SK-N-SH (cell line): ENCODE measurements around the gene SMIM24. TPM values are rescaled to one million over a fixed set of nuclear protein-coding genes. Genes with fewer than 3 reads are reported as not detected.

ENCODE experiments used
- CTCF ChIA-PET: fragments of 300-600, 350-600 bp; formaldehyde crosslinking; extraction: SDS; loops from one replicate; lab custom pipeline; 2021; lab: Yijun Ruan, JAX
- POLR2A ChIA-PET: fragments of 350-600 bp; sonication (Branson Sonifier 250); formaldehyde crosslinking; extraction: SDS; loops from one replicate; lab custom pipeline; 2020; ENCODE audit warnings: antibody characterized with exemption, inconsistent platforms; lab: Yijun Ruan, JAX
- DNase-seq: peaks from one replicate; pipeline ENCODE4 v3.0.0; 2012
- H2AFZ ChIP-seq: fragments of 200-600 bp; sonication (generic); 2 replicates; pipeline ENCODE4 v1.8.1; 2016; ENCODE audit warnings: antibody characterized with exemption, mild to moderate bottlenecking, low read depth
- H3F3A ChIP-seq: fragments of 200-600 bp; sonication (generic); replicated peaks from 2 replicates; pipeline ENCODE3; 2016; ENCODE audit warnings: antibody characterized with exemption, mild to moderate bottlenecking; ENCODE audit not compliant: insufficient read depth
- H3K27ac ChIP-seq, 2 experiments: fragments of 200-500 bp in 1 of 2; fragments of 200-600 bp in 1 of 2; sonication (Bioruptor generic) in 1 of 2; sonication (generic), shearing (Covaris generic) in 1 of 2; 2 replicates each; pipeline versions ENCODE4 v1.5.1 to v1.6.1; 2014 to 2016; ENCODE audit warnings: low read depth in 2 of 2, inconsistent platforms in 1 of 2, low read length in 1 of 2, mild to moderate bottlenecking in 1 of 2, mixed read lengths in 1 of 2
- H3K27me3 ChIP-seq: fragments of 200-600 bp; sonication (generic), shearing (Covaris generic); 2 replicates; pipeline ENCODE4 v1.6.1; 2016; ENCODE audit warnings: mixed run types; ENCODE audit not compliant: insufficient read depth
- H3K36me3 ChIP-seq, 2 experiments: fragments of 200-500 bp in 1 of 2; fragments of 200-600 bp in 1 of 2; sonication (Bioruptor generic) in 1 of 2; sonication (generic) in 1 of 2; replicated peaks in 1 of 2; 2 replicates each; pipeline versions ENCODE3 to v1.5.1; 2014 to 2016; ENCODE audit warnings: low read length in 1 of 2, mild to moderate bottlenecking in 1 of 2; ENCODE audit not compliant: insufficient read depth in 2 of 2, control insufficient read depth in 1 of 2
- H3K4me1 ChIP-seq, 2 experiments: fragments of 200-500 bp in 1 of 2; fragments of 200-600 bp in 1 of 2; sonication (Bioruptor generic) in 1 of 2; sonication (generic), shearing (Covaris generic) in 1 of 2; 2 replicates each; pipeline versions ENCODE4 v1.5.1 to v1.6.1; 2014 to 2016; ENCODE audit warnings: low read depth in 1 of 2, low read length in 1 of 2, mixed run types in 1 of 2; ENCODE audit not compliant: insufficient read depth in 2 of 2, control insufficient read depth in 1 of 2
- H3K4me2 ChIP-seq: fragments of 200-600 bp; sonication (generic), shearing (Covaris generic); 2 replicates; pipeline ENCODE4 v1.6.1; 2017; ENCODE audit warnings: mixed run types
- H3K4me3 ChIP-seq, 2 experiments: fragments of 200-500 bp in 1 of 2; fragments of 200-600 bp in 1 of 2; sonication (Bioruptor generic) in 1 of 2; sonication (generic), shearing (Covaris generic) in 1 of 2; 2 replicates each; pipeline versions ENCODE4 v1.5.1 to v1.8.1; 2014 to 2016; ENCODE audit warnings: low read depth in 2 of 2, inconsistent platforms in 1 of 2, low read length in 1 of 2, mild to moderate bottlenecking in 1 of 2, mixed read lengths in 1 of 2, moderate library complexity in 1 of 2
- H3K79me2 ChIP-seq: fragments of 200-600 bp; sonication (generic); 2 replicates; pipeline ENCODE4 v1.8.1; 2017; ENCODE audit warnings: mild to moderate bottlenecking; ENCODE audit not compliant: insufficient read depth
- H3K9ac ChIP-seq: fragments of 200-600 bp; sonication (generic); 2 replicates; pipeline ENCODE4 v1.6.1; 2017; ENCODE audit warnings: mixed run types
- H3K9me2 ChIP-seq: fragments of 200-600 bp; sonication (generic); 2 replicates; pipeline ENCODE4 v1.6.1; 2017; ENCODE audit warnings: mixed run types
- H3K9me3 ChIP-seq: fragments of 200-600 bp; sonication (generic); 2 replicates; pipeline ENCODE4 v1.6.1; 2017; ENCODE audit warnings: mixed run types, mild to moderate bottlenecking, moderate library complexity
- H4K20me1 ChIP-seq: fragments of 200-600 bp; sonication (generic); 2 replicates; pipeline ENCODE4 v1.6.1; 2017; ENCODE audit warnings: mild to moderate bottlenecking, mixed run types; ENCODE audit not compliant: insufficient read depth
- ELF1 ChIP-seq: IDR thresholded peaks from 2 replicates; pipeline ENCODE4 v1.4.0; 2012
- EP300 ChIP-seq, 2 experiments: IDR thresholded peaks; 2 replicates each; pipeline versions ENCODE4 v1.4.0 to v1.6.1; 2012; ENCODE audit warnings: borderline replicate concordance in 1 of 2, low read depth in 1 of 2, low read length in 1 of 2
- FOXJ3 ChIP-seq: sonication (generic); formaldehyde crosslinking; IDR thresholded peaks from 2 replicates; pipeline ENCODE4 v1.5.1; 2020; ENCODE audit warnings: mild to moderate bottlenecking, missing genetic modification reagents
- GATA2 ChIP-seq: sonication (generic); formaldehyde crosslinking; IDR thresholded peaks from 2 replicates; pipeline ENCODE4 v1.5.0; 2020; ENCODE audit warnings: mild to moderate bottlenecking, missing genetic modification reagents
- JUND ChIP-seq: IDR thresholded peaks from 2 replicates; pipeline ENCODE4 v1.4.0; 2012
- NFIC ChIP-seq: IDR thresholded peaks from 2 replicates; pipeline ENCODE4 v1.4.0; 2012; ENCODE audit warnings: borderline replicate concordance
- POLR2AphosphoS5 ChIP-seq: IDR thresholded peaks from 2 replicates; pipeline ENCODE4 v1.6.1; 2012; ENCODE audit warnings: low read depth, low read length
- RAD21 ChIP-seq: IDR thresholded peaks from 2 replicates; pipeline ENCODE4 v1.6.1; 2012; ENCODE audit warnings: mild to moderate bottlenecking, low read length
- SMC3 ChIP-seq: IDR thresholded peaks from 2 replicates; pipeline ENCODE4 v1.6.1; 2012; ENCODE audit warnings: low read depth, low read length, improper control_type of control experiment
- TAF1 ChIP-seq: IDR thresholded peaks from 2 replicates; pipeline ENCODE4 v1.6.1; 2012; ENCODE audit warnings: low read depth, mild to moderate bottlenecking, low read length, moderate library complexity, borderline replicate concordance
- TEAD4 ChIP-seq: IDR thresholded peaks from 2 replicates; pipeline ENCODE4 v1.4.0; 2012; ENCODE audit warnings: mild to moderate bottlenecking, borderline replicate concordance; ENCODE audit not compliant: insufficient read depth
- YY1 ChIP-seq: IDR thresholded peaks from 2 replicates; pipeline ENCODE4 v1.4.0; 2012; ENCODE audit warnings: low read depth, mild to moderate bottlenecking
- WGBS: methylation state at CpG from one replicate; pipeline ENCODE4 v1.1.6; 2017; ENCODE audit warnings: low lambda C conversion rate; 5-methylcytosine and 5-hydroxymethylcytosine counted together
- polyA plus RNA-seq, 3 experiments: library from polyadenylated mRNA; depleted of rRNA; stranded (reverse); fragments of >200 nt; gene quantifications; 2 replicates each; pipeline ENCODE4 v1.2.3, GENCODE V29; 2012
- TF ChIP-seq, protein P1 (sequence below): IDR thresholded peaks from 2 replicates; pipeline ENCODE4 v1.4.0; 2012; ENCODE audit warnings: low read depth, borderline replicate concordance
- TF ChIP-seq, protein P2 (sequence below): fragments of 200-600 bp; sonication (generic); IDR thresholded peaks from 2 replicates; pipeline ENCODE4 v1.6.1; 2017; ENCODE audit warnings: antibody characterized with exemption, mild to moderate bottlenecking, moderate library complexity
- TF ChIP-seq, protein P3 (sequence below): IDR thresholded peaks from 2 replicates; pipeline ENCODE4; 2012

Gene SMIM24
- polyA plus RNA-seq, 1 of the 3 experiments (the other 2 are of a cell fraction), result 0.12 TPM

DNA sequence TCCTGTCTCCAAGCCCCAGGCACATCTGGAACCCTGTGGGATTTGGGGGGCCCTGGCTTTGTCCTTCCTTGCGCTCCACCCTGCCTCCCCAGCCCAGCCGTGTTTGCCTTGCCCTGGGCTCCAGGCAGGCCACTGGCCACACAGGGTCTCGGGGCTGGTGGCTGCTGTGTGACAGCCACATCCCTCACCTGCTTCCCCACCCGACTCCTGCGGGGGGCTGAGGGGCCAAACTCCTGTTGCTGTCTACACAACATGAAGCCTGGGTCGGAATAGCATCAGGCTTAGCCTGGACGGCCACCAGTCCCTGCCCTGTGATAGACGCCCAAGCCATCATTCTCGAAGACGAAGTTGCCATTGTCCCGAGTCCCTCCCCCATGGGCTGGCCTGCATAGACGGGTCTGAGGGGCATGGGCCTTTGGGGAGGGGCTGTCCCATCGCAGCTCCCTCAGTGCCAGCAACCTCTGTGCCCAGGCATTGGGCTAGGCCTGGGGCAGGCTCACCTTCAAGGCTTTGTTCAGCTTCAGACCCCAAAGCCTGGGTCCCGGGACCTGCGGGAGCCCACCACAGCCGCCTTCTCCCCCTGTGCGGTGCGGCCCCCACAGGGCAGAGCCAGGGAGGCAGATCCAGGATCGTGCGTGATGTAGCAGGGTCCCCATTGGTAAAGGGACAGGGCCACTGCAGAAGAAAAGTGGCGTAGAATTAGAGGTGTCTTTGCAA is 43.2 kb upstream of the SMIM24 start (continued):
- TF ChIP-seq POLR2AphosphoS5 (no peak), GATA2 (no peak), JUND (no peak)

DNA sequence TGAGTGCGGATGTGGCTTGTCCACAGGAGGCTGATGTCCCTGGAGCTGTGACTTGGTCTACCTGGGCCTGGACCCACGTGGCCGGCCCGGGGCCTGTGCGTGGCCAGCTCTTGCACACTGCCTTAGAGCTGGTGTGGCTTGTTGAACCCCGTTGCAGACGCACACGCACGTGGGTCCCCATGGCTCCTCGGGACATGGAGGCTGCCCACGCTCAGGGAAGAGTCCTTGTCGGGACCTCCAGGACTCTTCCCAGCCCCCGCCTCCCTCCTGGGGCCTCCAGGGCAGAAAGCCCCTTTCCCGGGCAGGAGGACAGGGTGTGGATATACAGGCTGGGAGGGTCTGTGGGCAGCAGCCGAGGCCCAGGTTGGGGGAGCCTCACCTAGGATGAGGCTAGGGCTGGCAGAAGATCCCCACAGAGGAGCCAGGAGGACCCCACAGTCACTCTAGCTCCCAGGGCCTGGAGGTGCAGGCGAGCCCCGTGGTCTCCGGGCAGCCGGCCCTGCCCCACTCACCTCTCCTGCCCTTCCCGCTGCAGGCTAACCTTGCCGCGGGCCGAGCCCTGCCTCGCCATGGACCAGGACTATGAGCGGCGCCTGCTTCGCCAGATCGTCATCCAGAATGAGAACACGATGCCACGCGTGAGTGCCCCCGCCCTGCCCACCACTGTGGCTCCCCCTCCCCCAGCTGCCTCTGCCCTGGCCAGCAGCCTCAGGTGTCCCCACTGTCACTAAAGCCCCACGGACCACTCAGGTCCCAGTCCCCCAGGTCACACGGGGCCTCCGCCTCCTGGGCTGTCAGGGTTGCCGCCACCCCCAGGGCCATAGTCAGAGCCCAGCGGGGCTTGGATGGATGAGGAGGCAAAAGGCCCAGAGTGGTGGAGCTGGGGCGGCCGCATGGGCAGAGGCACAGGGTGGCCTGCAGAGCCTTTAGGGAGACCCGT is 42.4 kb upstream of the SMIM24 start:
- Histone ChIP-seq H3F3A (no peaks in the 10 kb centered on the region), H2AFZ (no peak overlapping the region), H3K9ac (no peak overlapping the region), H3K4me2 (no peak overlapping the region), H3K4me1 (peaks cover 0 to 13% of the 10 kb centered on the region in 2 experiments; a peak in 1 of 4 replicates), H3K36me3 (peaks cover 11 to 35% of the 10 kb centered on the region in 2 experiments), H3K27me3 (no peaks in the 10 kb centered on the region), H3K9me3 (no peaks in the 10 kb centered on the region), H3K4me3 (no peak overlapping the region), H3K9me2 (no peaks in the 10 kb centered on the region), H3K79me2 (peaks cover 63% of the 10 kb centered on the region), H3K27ac (no peak overlapping the region), H4K20me1 (peaks cover 61% of the 10 kb centered on the region)
- 96% methylated on average over 15 of the region's 40 CpGs for WGBS
- ChIA-PET CTCF (no interaction called here), POLR2A (interaction anchor here (1.1 kb wide), 1 partner anchor 14 kb away, joined by 3 read pairs; no protein-coding TSS in a partner anchor)
- no peak for DNase-seq
- no peak for TF ChIP-seq EP300 (IDR thresholded peaks at IDR 0.05; ENCODE audit: borderline replicate concordance in 1 of 2, low read depth in 1 of 2, low read length in 1 of 2)
- TF ChIP-seq RAD21, result no peak
- no peak for TF ChIP-seq GATA2
- TF ChIP-seq TEAD4, result no peak
- TF ChIP-seq NFIC, result no peak
- TF ChIP-seq, protein P1, sequence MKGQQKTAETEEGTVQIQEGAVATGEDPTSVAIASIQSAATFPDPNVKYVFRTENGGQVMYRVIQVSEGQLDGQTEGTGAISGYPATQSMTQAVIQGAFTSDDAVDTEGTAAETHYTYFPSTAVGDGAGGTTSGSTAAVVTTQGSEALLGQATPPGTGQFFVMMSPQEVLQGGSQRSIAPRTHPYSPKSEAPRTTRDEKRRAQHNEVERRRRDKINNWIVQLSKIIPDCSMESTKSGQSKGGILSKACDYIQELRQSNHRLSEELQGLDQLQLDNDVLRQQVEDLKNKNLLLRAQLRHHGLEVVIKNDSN, result no peak
- TF ChIP-seq POLR2AphosphoS5, result no peak
- no peak for TF ChIP-seq FOXJ3
- no peak for TF ChIP-seq ELF1
- TF ChIP-seq YY1, result no peak
- TF ChIP-seq TAF1, result no peak
- TF ChIP-seq, protein P2, sequence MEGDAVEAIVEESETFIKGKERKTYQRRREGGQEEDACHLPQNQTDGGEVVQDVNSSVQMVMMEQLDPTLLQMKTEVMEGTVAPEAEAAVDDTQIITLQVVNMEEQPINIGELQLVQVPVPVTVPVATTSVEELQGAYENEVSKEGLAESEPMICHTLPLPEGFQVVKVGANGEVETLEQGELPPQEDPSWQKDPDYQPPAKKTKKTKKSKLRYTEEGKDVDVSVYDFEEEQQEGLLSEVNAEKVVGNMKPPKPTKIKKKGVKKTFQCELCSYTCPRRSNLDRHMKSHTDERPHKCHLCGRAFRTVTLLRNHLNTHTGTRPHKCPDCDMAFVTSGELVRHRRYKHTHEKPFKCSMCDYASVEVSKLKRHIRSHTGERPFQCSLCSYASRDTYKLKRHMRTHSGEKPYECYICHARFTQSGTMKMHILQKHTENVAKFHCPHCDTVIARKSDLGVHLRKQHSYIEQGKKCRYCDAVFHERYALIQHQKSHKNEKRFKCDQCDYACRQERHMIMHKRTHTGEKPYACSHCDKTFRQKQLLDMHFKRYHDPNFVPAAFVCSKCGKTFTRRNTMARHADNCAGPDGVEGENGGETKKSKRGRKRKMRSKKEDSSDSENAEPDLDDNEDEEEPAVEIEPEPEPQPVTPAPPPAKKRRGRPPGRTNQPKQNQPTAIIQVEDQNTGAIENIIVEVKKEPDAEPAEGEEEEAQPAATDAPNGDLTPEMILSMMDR, result no peak
- TF ChIP-seq, protein P3, sequence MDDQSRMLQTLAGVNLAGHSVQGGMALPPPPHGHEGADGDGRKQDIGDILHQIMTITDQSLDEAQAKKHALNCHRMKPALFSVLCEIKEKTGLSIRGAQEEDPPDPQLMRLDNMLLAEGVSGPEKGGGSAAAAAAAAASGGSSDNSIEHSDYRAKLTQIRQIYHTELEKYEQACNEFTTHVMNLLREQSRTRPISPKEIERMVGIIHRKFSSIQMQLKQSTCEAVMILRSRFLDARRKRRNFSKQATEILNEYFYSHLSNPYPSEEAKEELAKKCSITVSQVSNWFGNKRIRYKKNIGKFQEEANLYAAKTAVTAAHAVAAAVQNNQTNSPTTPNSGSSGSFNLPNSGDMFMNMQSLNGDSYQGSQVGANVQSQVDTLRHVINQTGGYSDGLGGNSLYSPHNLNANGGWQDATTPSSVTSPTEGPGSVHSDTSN, result no peak
- TF ChIP-seq SMC3, result no peak
